ENCODE data around the gene ATG2A. TPM values are rescaled to one million over a fixed set of nuclear protein-coding genes. Genes with fewer than 3 reads are reported as not detected.
A peak's percentile ranks its signal among the peaks of the same experiment; 100 is the strongest.

Gene ATG2A
- total and polyA plus RNA-seq, 9 of the 15 experiments (the other 6 are each of a cell fraction or from before 2014, with no cell fraction given) = 0.25 to 45.9 (median 5.2) TPM

DNA sequence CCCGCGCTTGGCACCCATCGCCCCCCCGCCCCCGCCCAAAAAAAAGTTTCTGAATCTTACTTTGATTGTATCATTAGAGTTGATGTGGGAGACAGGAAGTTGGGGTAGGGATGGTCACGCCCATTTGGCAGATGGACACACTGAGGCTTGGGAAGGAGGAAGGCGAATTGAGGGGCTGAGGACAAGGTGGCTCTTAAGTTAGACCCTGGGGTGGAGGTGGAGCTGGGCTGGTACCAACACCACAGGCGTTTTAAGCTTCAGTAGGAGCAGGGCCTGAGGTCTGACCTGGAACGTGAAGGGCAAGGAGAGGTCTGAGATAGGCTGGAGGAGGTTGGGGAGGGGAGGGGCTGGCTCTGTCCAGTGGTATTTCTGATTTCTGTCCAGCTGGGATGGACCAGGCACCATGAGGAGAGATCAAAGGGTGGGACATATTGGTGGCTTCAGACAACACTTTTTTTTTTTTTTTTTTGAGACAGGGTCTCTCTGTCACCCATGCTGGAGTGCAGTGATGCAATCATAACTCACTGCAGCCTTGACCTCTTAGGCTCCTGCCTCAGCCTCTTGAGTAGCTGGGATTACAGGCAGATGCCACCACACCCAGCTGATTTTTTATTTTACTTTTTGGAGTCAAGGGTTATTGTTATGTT is 71.8 kb downstream of the ATG2A start (continued):
- TF ChIP-seq, protein P1, sequence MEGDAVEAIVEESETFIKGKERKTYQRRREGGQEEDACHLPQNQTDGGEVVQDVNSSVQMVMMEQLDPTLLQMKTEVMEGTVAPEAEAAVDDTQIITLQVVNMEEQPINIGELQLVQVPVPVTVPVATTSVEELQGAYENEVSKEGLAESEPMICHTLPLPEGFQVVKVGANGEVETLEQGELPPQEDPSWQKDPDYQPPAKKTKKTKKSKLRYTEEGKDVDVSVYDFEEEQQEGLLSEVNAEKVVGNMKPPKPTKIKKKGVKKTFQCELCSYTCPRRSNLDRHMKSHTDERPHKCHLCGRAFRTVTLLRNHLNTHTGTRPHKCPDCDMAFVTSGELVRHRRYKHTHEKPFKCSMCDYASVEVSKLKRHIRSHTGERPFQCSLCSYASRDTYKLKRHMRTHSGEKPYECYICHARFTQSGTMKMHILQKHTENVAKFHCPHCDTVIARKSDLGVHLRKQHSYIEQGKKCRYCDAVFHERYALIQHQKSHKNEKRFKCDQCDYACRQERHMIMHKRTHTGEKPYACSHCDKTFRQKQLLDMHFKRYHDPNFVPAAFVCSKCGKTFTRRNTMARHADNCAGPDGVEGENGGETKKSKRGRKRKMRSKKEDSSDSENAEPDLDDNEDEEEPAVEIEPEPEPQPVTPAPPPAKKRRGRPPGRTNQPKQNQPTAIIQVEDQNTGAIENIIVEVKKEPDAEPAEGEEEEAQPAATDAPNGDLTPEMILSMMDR (IDR thresholded peaks at IDR 0.05 in 2 of 3, conservative IDR thresholded peaks at IDR 0.05 in 1 of 3; ENCODE audit: insufficient read depth in 2 of 3, low read depth in 1 of 3, low read length in 3 of 3) = no peak
- no peak for TF ChIP-seq ZNF408 (CRISPR knock-in tag; IDR thresholded peaks at IDR 0.05; ENCODE audit: low read depth)
- TF ChIP-seq DMBX1 (CRISPR knock-in tag; IDR thresholded peaks at IDR 0.05; ENCODE audit: borderline replicate concordance) = 0 out of 2 replicates have a peak, but pooled peaks have one; percentile 23
- TF ChIP-seq, protein P2, sequence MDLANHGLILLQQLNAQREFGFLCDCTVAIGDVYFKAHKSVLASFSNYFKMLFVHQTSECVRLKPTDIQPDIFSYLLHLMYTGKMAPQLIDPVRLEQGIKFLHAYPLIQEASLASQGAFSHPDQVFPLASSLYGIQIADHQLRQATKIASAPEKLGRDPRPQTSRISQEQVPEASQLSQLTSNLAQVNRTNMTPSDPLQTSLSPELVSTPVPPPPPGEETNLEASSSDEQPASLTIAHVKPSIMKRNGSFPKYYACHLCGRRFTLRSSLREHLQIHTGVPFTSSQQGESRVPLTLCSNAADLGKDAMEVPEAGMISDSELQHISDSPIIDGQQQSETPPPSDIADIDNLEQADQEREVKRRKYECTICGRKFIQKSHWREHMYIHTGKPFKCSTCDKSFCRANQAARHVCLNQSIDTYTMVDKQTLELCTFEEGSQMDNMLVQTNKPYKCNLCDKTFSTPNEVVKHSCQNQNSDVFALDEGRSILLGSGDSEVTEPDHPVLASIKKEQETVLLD (IDR thresholded peaks at IDR 0.05) = no peak
- TF ChIP-seq HDAC1 (IDR thresholded peaks at IDR 0.05) = peak; percentile 82 to 96; a peak in 3 of 4 replicates
- TF ChIP-seq ZBTB7A (IDR thresholded peaks at IDR 0.05; ENCODE audit: borderline replicate concordance, control insufficient read depth, low read depth, low read length) = no peak
- TF ChIP-seq NCOR1 (IDR thresholded peaks at IDR 0.05) = no peak
- TF ChIP-seq, protein P3, sequence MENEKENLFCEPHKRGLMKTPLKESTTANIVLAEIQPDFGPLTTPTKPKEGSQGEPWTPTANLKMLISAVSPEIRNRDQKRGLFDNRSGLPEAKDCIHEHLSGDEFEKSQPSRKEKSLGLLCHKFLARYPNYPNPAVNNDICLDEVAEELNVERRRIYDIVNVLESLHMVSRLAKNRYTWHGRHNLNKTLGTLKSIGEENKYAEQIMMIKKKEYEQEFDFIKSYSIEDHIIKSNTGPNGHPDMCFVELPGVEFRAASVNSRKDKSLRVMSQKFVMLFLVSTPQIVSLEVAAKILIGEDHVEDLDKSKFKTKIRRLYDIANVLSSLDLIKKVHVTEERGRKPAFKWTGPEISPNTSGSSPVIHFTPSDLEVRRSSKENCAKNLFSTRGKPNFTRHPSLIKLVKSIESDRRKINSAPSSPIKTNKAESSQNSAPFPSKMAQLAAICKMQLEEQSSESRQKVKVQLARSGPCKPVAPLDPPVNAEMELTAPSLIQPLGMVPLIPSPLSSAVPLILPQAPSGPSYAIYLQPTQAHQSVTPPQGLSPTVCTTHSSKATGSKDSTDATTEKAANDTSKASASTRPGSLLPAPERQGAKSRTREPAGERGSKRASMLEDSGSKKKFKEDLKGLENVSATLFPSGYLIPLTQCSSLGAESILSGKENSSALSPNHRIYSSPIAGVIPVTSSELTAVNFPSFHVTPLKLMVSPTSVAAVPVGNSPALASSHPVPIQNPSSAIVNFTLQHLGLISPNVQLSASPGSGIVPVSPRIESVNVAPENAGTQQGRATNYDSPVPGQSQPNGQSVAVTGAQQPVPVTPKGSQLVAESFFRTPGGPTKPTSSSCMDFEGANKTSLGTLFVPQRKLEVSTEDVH (IDR thresholded peaks at IDR 0.05; ENCODE audit: low read depth, partially characterized antibody) = no peak
- no peak for TF ChIP-seq TFAM (CRISPR knock-in tag; conservative IDR thresholded peaks at IDR 0.05)
- TF ChIP-seq, protein P4, sequence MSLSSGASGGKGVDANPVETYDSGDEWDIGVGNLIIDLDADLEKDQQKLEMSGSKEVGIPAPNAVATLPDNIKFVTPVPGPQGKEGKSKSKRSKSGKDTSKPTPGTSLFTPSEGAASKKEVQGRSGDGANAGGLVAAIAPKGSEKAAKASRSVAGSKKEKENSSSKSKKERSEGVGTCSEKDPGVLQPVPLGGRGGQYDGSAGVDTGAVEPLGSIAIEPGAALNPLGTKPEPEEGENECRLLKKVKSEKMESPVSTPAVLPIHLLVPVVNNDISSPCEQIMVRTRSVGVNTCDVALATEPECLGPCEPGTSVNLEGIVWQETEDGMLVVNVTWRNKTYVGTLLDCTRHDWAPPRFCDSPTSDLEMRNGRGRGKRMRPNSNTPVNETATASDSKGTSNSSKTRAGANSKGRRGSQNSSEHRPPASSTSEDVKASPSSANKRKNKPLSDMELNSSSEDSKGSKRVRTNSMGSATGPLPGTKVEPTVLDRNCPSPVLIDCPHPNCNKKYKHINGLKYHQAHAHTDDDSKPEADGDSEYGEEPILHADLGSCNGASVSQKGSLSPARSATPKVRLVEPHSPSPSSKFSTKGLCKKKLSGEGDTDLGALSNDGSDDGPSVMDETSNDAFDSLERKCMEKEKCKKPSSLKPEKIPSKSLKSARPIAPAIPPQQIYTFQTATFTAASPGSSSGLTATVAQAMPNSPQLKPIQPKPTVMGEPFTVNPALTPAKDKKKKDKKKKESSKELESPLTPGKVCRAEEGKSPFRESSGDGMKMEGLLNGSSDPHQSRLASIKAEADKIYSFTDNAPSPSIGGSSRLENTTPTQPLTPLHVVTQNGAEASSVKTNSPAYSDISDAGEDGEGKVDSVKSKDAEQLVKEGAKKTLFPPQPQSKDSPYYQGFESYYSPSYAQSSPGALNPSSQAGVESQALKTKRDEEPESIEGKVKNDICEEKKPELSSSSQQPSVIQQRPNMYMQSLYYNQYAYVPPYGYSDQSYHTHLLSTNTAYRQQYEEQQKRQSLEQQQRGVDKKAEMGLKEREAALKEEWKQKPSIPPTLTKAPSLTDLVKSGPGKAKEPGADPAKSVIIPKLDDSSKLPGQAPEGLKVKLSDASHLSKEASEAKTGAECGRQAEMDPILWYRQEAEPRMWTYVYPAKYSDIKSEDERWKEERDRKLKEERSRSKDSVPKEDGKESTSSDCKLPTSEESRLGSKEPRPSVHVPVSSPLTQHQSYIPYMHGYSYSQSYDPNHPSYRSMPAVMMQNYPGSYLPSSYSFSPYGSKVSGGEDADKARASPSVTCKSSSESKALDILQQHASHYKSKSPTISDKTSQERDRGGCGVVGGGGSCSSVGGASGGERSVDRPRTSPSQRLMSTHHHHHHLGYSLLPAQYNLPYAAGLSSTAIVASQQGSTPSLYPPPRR (CRISPR knock-in tag; IDR thresholded peaks at IDR 0.05; ENCODE audit: borderline replicate concordance) = no peak
- 0 out of 2 replicates have a peak, but pooled peaks have one; percentile 37 for TF ChIP-seq ARID1B (IDR thresholded peaks at IDR 0.05)
- no peak for TF ChIP-seq BRF1 (IDR thresholded peaks at IDR 0.05; ENCODE audit: borderline replicate concordance, extremely low read depth, insufficient read length)
- TF ChIP-seq, protein P5, sequence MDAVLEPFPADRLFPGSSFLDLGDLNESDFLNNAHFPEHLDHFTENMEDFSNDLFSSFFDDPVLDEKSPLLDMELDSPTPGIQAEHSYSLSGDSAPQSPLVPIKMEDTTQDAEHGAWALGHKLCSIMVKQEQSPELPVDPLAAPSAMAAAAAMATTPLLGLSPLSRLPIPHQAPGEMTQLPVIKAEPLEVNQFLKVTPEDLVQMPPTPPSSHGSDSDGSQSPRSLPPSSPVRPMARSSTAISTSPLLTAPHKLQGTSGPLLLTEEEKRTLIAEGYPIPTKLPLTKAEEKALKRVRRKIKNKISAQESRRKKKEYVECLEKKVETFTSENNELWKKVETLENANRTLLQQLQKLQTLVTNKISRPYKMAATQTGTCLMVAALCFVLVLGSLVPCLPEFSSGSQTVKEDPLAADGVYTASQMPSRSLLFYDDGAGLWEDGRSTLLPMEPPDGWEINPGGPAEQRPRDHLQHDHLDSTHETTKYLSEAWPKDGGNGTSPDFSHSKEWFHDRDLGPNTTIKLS (IDR thresholded peaks at IDR 0.05; ENCODE audit: borderline replicate concordance, low read depth) = no peak
- no peak for TF ChIP-seq ZNF778 (CRISPR knock-in tag; IDR thresholded peaks at IDR 0.05)

Data from K562 (cell line).